Thymus (tissue), 11 donors: ENCODE data around the gene CDH8. TPM values are rescaled to one million over a fixed set of nuclear protein-coding genes. Genes with fewer than 3 reads are reported as not detected.
"Not testable (repeated sequence)": the region's sequence is repeated elsewhere in the genome, so short reads cannot be mapped to it uniquely, and the experiment has no call there.

Experiments used
- DNase-seq, 9 donors: peaks; one replicate each; pipeline ENCODE4 v3.0.0-alpha.2; 2013; ENCODE audit warnings: low spot score in 9 of 9, low read depth in 6 of 9, missing footprints in 1 of 9
- H3K27ac ChIP-seq, 2 donors: one replicate each; pipeline ENCODE4 v1.5.1; 2013; ENCODE audit warnings: control low read depth in 1 of 2, low read depth in 1 of 2, low read length in 1 of 2, mild to moderate bottlenecking in 1 of 2, moderate library complexity in 1 of 2
- H3K27me3 ChIP-seq, 2 donors: one replicate each; pipeline ENCODE4 v1.5.1; 2013; ENCODE audit warnings: low read length in 1 of 2; ENCODE audit not compliant: control insufficient read depth in 2 of 2, insufficient read depth in 1 of 2
- H3K36me3 ChIP-seq, 2 donors: one replicate each; pipeline ENCODE4 v1.5.1; 2013; ENCODE audit warnings: low read length in 1 of 2, mild to moderate bottlenecking in 1 of 2, moderate library complexity in 1 of 2; ENCODE audit not compliant: control insufficient read depth in 2 of 2, insufficient read depth in 2 of 2
- H3K4me1 ChIP-seq, 2 donors: one replicate each; pipeline ENCODE4 v1.5.1; 2013; ENCODE audit warnings: low read length in 2 of 2; ENCODE audit not compliant: control insufficient read depth in 2 of 2, insufficient read depth in 2 of 2
- H3K4me3 ChIP-seq, 2 donors: one replicate each; pipeline ENCODE4 v1.5.1; 2013; ENCODE audit warnings: low read length in 2 of 2, control low read depth in 1 of 2, mild to moderate bottlenecking in 1 of 2
- H3K9me3 ChIP-seq, 2 donors: one replicate each; pipeline ENCODE4 v1.5.1; 2013; ENCODE audit warnings: low read length in 1 of 2, mild to moderate bottlenecking in 1 of 2; ENCODE audit not compliant: control insufficient read depth in 2 of 2, insufficient read depth in 1 of 2
- WGBS: extraction: QIAGEN DNeasy Blood & Tissue Kit; methylation state at CpG from one replicate; pipeline ENCODE4 v1.1.7; 2013; 5-methylcytosine and 5-hydroxymethylcytosine counted together
- polyA plus RNA-seq: library from polyadenylated mRNA; stranded (reverse); fragments of 200-250 nt; gene quantifications from one replicate; pipeline ENCODE4 v1.2.3, GENCODE V29; 2013
- total RNA-seq: library from RNA; stranded (reverse); fragments of 120-200 nt; gene quantifications from one replicate; pipeline ENCODE4 v1.2.4, GENCODE V29; 2013
- donor health status: healthy.

The CDH8 gene
- total and polyA plus RNA-seq, 2 donors, result 0.32 to 0.61 TPM

GRCh38 chr16:61807551-61807950 is 228.7 kb downstream of the CDH8 start:
- Histone ChIP-seq H3K4me3 (no peak overlapping the region), H3K36me3 (no peaks in the 10 kb centered on the region), H3K27ac (no peak overlapping the region), H3K27me3 (no peaks in the 10 kb centered on the region), H3K4me1 (no peaks in the 10 kb centered on the region), H3K9me3 (no peaks in the 10 kb centered on the region)
- DNase-seq, result no peak
- WGBS, result 95% methylated on average over 3 of the region's 3 CpGs

GRCh38 chr16:61801217-61801616 is 235.0 kb downstream of the CDH8 start:
- WGBS, result 97% methylated on average over 7 of the region's 10 CpGs
- not testable (repeated sequence) for H3K36me3 ChIP-seq, DNase-seq, H3K27me3 ChIP-seq, H3K9me3 ChIP-seq, H3K4me3 ChIP-seq, H3K27ac ChIP-seq, H3K4me1 ChIP-seq

GRCh38 chr16:61798741-61799140 is 237.5 kb downstream of the CDH8 start:
- Histone ChIP-seq H3K27ac (no peak overlapping the region), H3K4me1 (no peaks in the 10 kb centered on the region), H3K36me3 (no peaks in the 10 kb centered on the region), H3K4me3 (no peak overlapping the region), H3K27me3 (no peaks in the 10 kb centered on the region), H3K9me3 (no peaks in the 10 kb centered on the region)
- DNase-seq, result no peak
- 77% methylated on average over 2 of the region's 2 CpGs for WGBS

GRCh38 chr16:61797961-61798507 is 238.2 kb downstream of the CDH8 start:
- Histone ChIP-seq H3K9me3 (no peaks in the 10 kb centered on the region), H3K4me3 (no peak overlapping the region), H3K27me3 (no peaks in the 10 kb centered on the region), H3K27ac (no peak overlapping the region), H3K36me3 (no peaks in the 10 kb centered on the region), H3K4me1 (no peaks in the 10 kb centered on the region)
- DNase-seq, result no peak
- 98% methylated on average over 1 of the region's 1 CpG for WGBS

GRCh38 chr16:61797296-61797795 is 238.9 kb downstream of the CDH8 start:
- H3K9me3 ChIP-seq, result no peaks in the 10 kb centered on the region
- WGBS, result 82% methylated on average over 3 of the region's 3 CpGs
- H3K4me1 ChIP-seq, result no peaks in the 10 kb centered on the region
- no peak for DNase-seq
- H3K36me3 ChIP-seq, result no peaks in the 10 kb centered on the region
- H3K27ac ChIP-seq, result no peak overlapping the region
- H3K4me3 ChIP-seq, result no peak overlapping the region
- no peaks in the 10 kb centered on the region for H3K27me3 ChIP-seq

- Histone ChIP-seq H3K27ac (no peak overlapping the region), H3K27me3 (no peaks in the 10 kb centered on the region), H3K36me3 (no peaks in the 10 kb centered on the region), H3K4me3 (no peak overlapping the region), H3K9me3 (no peaks in the 10 kb centered on the region), H3K4me1 (no peaks in the 10 kb centered on the region)
- 93% methylated on average over 4 of the region's 4 CpGs for WGBS
- no peak for DNase-seq
These were observed 243.9 kb downstream of the CDH8 start for GRCh38 chr16:61792194-61792909.

- DNase-seq, result no peak
- Histone ChIP-seq H3K4me3 (no peak overlapping the region), H3K27ac (no peak overlapping the region), H3K36me3 (no peaks in the 10 kb centered on the region), H3K4me1 (no peaks in the 10 kb centered on the region), H3K27me3 (no peaks in the 10 kb centered on the region), H3K9me3 (no peaks in the 10 kb centered on the region)
- WGBS, result 86% methylated on average over 2 of the region's 2 CpGs
These were observed 244.8 kb downstream of the CDH8 start for GRCh38 chr16:61791464-61791863.

- not testable (repeated sequence) for H3K9me3 ChIP-seq, DNase-seq, H3K4me3 ChIP-seq, H3K36me3 ChIP-seq, H3K4me1 ChIP-seq, H3K27me3 ChIP-seq, H3K27ac ChIP-seq
- 95% methylated on average over 16 of the region's 16 CpGs for WGBS
These were observed 254.4 kb downstream of the CDH8 start for GRCh38 chr16:61781855-61782254.

- no peak for DNase-seq
- 66% methylated on average over 1 of the region's 1 CpG for WGBS
These were observed 256.1 kb downstream of the CDH8 start for GRCh38 chr16:61780161-61780560.

More at GRCh38 chr16:61780161-61780560, 256.1 kb downstream of the CDH8 start:
- no peaks in the 10 kb centered on the region for H3K36me3 ChIP-seq
- no peak overlapping the region for H3K4me3 ChIP-seq
- no peaks in the 10 kb centered on the region for H3K27me3 ChIP-seq
- no peak overlapping the region for H3K27ac ChIP-seq
- no peaks in the 10 kb centered on the region for H3K9me3 ChIP-seq
- H3K4me1 ChIP-seq, result no peaks in the 10 kb centered on the region
